SK-N-SH (cell line): ENCODE results near the gene ZNF385C. TPM values are rescaled to one million over a fixed set of nuclear protein-coding genes. Genes with fewer than 3 reads are reported as not detected.

Source experiments
- CTCF ChIA-PET: fragments of 300-600, 350-600 bp; formaldehyde crosslinking; extraction: SDS; loops from one replicate; lab custom pipeline; 2021; lab: Yijun Ruan, JAX
- POLR2A ChIA-PET: fragments of 350-600 bp; sonication (Branson Sonifier 250); formaldehyde crosslinking; extraction: SDS; loops from one replicate; lab custom pipeline; 2020; ENCODE audit warnings: antibody characterized with exemption, inconsistent platforms; lab: Yijun Ruan, JAX
- DNase-seq: peaks from one replicate; pipeline ENCODE4 v3.0.0; 2012
- H2AFZ ChIP-seq: fragments of 200-600 bp; sonication (generic); 2 replicates; pipeline ENCODE4 v1.8.1; 2016; ENCODE audit warnings: antibody characterized with exemption, mild to moderate bottlenecking, low read depth
- H3F3A ChIP-seq: fragments of 200-600 bp; sonication (generic); replicated peaks from 2 replicates; pipeline ENCODE3; 2016; ENCODE audit warnings: antibody characterized with exemption, mild to moderate bottlenecking; ENCODE audit not compliant: insufficient read depth
- H3K27ac ChIP-seq, 2 experiments: fragments of 200-500 bp in 1 of 2; fragments of 200-600 bp in 1 of 2; sonication (Bioruptor generic) in 1 of 2; sonication (generic), shearing (Covaris generic) in 1 of 2; 2 replicates each; pipeline versions ENCODE4 v1.5.1 to v1.6.1; 2014 to 2016; ENCODE audit warnings: low read depth in 2 of 2, inconsistent platforms in 1 of 2, low read length in 1 of 2, mild to moderate bottlenecking in 1 of 2, mixed read lengths in 1 of 2
- H3K27me3 ChIP-seq: fragments of 200-600 bp; sonication (generic), shearing (Covaris generic); 2 replicates; pipeline ENCODE4 v1.6.1; 2016; ENCODE audit warnings: mixed run types; ENCODE audit not compliant: insufficient read depth
- H3K36me3 ChIP-seq, 2 experiments: fragments of 200-500 bp in 1 of 2; fragments of 200-600 bp in 1 of 2; sonication (Bioruptor generic) in 1 of 2; sonication (generic) in 1 of 2; replicated peaks in 1 of 2; 2 replicates each; pipeline versions ENCODE3 to v1.5.1; 2014 to 2016; ENCODE audit warnings: low read length in 1 of 2, mild to moderate bottlenecking in 1 of 2; ENCODE audit not compliant: insufficient read depth in 2 of 2, control insufficient read depth in 1 of 2
- H3K4me1 ChIP-seq, 2 experiments: fragments of 200-500 bp in 1 of 2; fragments of 200-600 bp in 1 of 2; sonication (Bioruptor generic) in 1 of 2; sonication (generic), shearing (Covaris generic) in 1 of 2; 2 replicates each; pipeline versions ENCODE4 v1.5.1 to v1.6.1; 2014 to 2016; ENCODE audit warnings: low read depth in 1 of 2, low read length in 1 of 2, mixed run types in 1 of 2; ENCODE audit not compliant: insufficient read depth in 2 of 2, control insufficient read depth in 1 of 2
- H3K4me2 ChIP-seq: fragments of 200-600 bp; sonication (generic), shearing (Covaris generic); 2 replicates; pipeline ENCODE4 v1.6.1; 2017; ENCODE audit warnings: mixed run types
- H3K4me3 ChIP-seq, 2 experiments: fragments of 200-500 bp in 1 of 2; fragments of 200-600 bp in 1 of 2; sonication (Bioruptor generic) in 1 of 2; sonication (generic), shearing (Covaris generic) in 1 of 2; 2 replicates each; pipeline versions ENCODE4 v1.5.1 to v1.8.1; 2014 to 2016; ENCODE audit warnings: low read depth in 2 of 2, inconsistent platforms in 1 of 2, low read length in 1 of 2, mild to moderate bottlenecking in 1 of 2, mixed read lengths in 1 of 2, moderate library complexity in 1 of 2
- H3K79me2 ChIP-seq: fragments of 200-600 bp; sonication (generic); 2 replicates; pipeline ENCODE4 v1.8.1; 2017; ENCODE audit warnings: mild to moderate bottlenecking; ENCODE audit not compliant: insufficient read depth
- H3K9ac ChIP-seq: fragments of 200-600 bp; sonication (generic); 2 replicates; pipeline ENCODE4 v1.6.1; 2017; ENCODE audit warnings: mixed run types
- H3K9me2 ChIP-seq: fragments of 200-600 bp; sonication (generic); 2 replicates; pipeline ENCODE4 v1.6.1; 2017; ENCODE audit warnings: mixed run types
- H3K9me3 ChIP-seq: fragments of 200-600 bp; sonication (generic); 2 replicates; pipeline ENCODE4 v1.6.1; 2017; ENCODE audit warnings: mixed run types, mild to moderate bottlenecking, moderate library complexity
- H4K20me1 ChIP-seq: fragments of 200-600 bp; sonication (generic); 2 replicates; pipeline ENCODE4 v1.6.1; 2017; ENCODE audit warnings: mild to moderate bottlenecking, mixed run types; ENCODE audit not compliant: insufficient read depth
- ELF1 ChIP-seq: IDR thresholded peaks from 2 replicates; pipeline ENCODE4 v1.4.0; 2012
- FOSL2 ChIP-seq: IDR thresholded peaks from 2 replicates; pipeline ENCODE4 v1.4.0; 2012; ENCODE audit warnings: low read depth, mild to moderate bottlenecking, moderate library complexity, borderline replicate concordance
- FOXJ3 ChIP-seq: sonication (generic); formaldehyde crosslinking; IDR thresholded peaks from 2 replicates; pipeline ENCODE4 v1.5.1; 2020; ENCODE audit warnings: mild to moderate bottlenecking, missing genetic modification reagents
- JUND ChIP-seq: IDR thresholded peaks from 2 replicates; pipeline ENCODE4 v1.4.0; 2012
- MXI1 ChIP-seq: IDR thresholded peaks from 2 replicates; pipeline ENCODE4 v1.6.1; 2012; ENCODE audit warnings: mild to moderate bottlenecking, low read depth, low read length, improper control_type of control experiment
- NFIC ChIP-seq: IDR thresholded peaks from 2 replicates; pipeline ENCODE4 v1.4.0; 2012; ENCODE audit warnings: borderline replicate concordance
- POLR2AphosphoS5 ChIP-seq: IDR thresholded peaks from 2 replicates; pipeline ENCODE4 v1.6.1; 2012; ENCODE audit warnings: low read depth, low read length
- RAD21 ChIP-seq: IDR thresholded peaks from 2 replicates; pipeline ENCODE4 v1.6.1; 2012; ENCODE audit warnings: mild to moderate bottlenecking, low read length
- RCOR1 ChIP-seq: fragments of 150-350 bp; IDR thresholded peaks from 2 replicates; pipeline ENCODE4 v1.6.1; 2017; ENCODE audit warnings: antibody characterized with exemption, low read length
- RXRA ChIP-seq: IDR thresholded peaks from 2 replicates; pipeline ENCODE4 v1.4.0; 2012; ENCODE audit warnings: low read depth, mild to moderate bottlenecking, borderline replicate concordance
- SMC3 ChIP-seq: IDR thresholded peaks from 2 replicates; pipeline ENCODE4 v1.6.1; 2012; ENCODE audit warnings: low read depth, low read length, improper control_type of control experiment
- TAF1 ChIP-seq: IDR thresholded peaks from 2 replicates; pipeline ENCODE4 v1.6.1; 2012; ENCODE audit warnings: low read depth, mild to moderate bottlenecking, low read length, moderate library complexity, borderline replicate concordance
- TCF12 ChIP-seq: IDR thresholded peaks from 2 replicates; pipeline ENCODE4 v1.4.0; 2012
- YY1 ChIP-seq: IDR thresholded peaks from 2 replicates; pipeline ENCODE4 v1.4.0; 2012; ENCODE audit warnings: low read depth, mild to moderate bottlenecking
- WGBS: methylation state at CpG from one replicate; pipeline ENCODE4 v1.1.6; 2017; ENCODE audit warnings: low lambda C conversion rate; 5-methylcytosine and 5-hydroxymethylcytosine counted together
- polyA plus RNA-seq, 3 experiments: library from polyadenylated mRNA; depleted of rRNA; stranded (reverse); fragments of >200 nt; gene quantifications; 2 replicates each; pipeline ENCODE4 v1.2.3, GENCODE V29; 2012
- TF ChIP-seq, protein P1 (sequence below): IDR thresholded peaks from 2 replicates; pipeline ENCODE4 v1.4.0; 2012; ENCODE audit warnings: low read depth
- TF ChIP-seq, protein P2 (sequence below): fragments of 150-350 bp; IDR thresholded peaks from 2 replicates; pipeline ENCODE4 v1.6.1; 2016; ENCODE audit warnings: mild to moderate bottlenecking, low read depth, low read length
- TF ChIP-seq, protein P3 (sequence below): IDR thresholded peaks from 2 replicates; pipeline ENCODE4 v1.4.0; 2012; ENCODE audit warnings: low read depth, borderline replicate concordance
- TF ChIP-seq, protein P4 (sequence below): IDR thresholded peaks from 2 replicates; pipeline ENCODE4; 2012
- TF ChIP-seq, protein P5 (sequence below): IDR thresholded peaks from 2 replicates; pipeline ENCODE4 v1.6.1; 2012; ENCODE audit warnings: mild to moderate bottlenecking, low read depth, low read length, moderate library complexity
- TF ChIP-seq, protein P6 (sequence below): fragments of 200-600 bp; sonication (generic); IDR thresholded peaks from 2 replicates; pipeline ENCODE4 v1.6.1; 2017; ENCODE audit warnings: antibody characterized with exemption, mild to moderate bottlenecking, moderate library complexity

ZNF385C gene
- polyA plus RNA-seq, 1 of the 3 experiments (the other 2 are of a cell fraction): 0.05 TPM

DNA sequence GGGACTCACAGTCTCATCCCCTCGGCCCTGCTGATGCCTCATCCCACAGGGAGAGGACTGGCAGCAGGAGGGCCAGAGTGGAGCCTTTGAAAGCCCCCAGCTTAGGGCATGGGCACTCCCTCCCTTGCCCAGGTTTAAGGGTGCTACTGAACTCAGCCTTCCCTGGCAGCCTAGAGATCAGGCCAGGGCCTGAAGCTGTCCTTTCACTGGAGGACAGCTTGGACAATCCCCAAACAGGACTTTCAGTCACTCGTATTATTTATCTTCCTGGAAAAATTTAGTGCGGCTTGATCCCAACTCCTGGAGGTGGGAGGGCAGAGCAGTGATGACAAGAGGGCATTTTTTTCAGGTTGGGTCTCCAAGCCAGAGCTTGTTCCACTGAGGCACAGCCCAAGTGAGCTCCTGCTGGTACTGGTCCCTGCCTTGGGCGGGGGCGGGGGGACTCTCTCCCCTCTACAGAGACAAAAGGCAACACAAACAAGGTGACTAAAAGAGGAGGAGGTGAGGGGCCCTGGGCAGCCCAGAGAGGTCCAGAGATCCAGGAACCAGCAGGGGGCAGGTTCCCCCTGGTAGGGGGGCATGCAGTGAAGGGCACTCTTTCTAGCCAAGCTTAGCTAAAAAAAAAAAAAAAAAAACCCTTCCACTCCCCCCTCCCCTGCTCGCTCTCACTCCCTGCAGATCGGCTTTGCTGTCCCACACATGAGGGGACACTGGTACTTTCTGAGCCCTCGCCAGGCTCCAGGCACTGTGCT, 1.7 kb downstream of the ZNF385C start:
- POLR2A ChIA-PET: no interaction called here
- H2AFZ ChIP-seq: no peak overlapping the region

More for the DNA sequence above, 1.7 kb downstream of the ZNF385C start:
- H3K9me3 ChIP-seq: no peaks in the 10 kb centered on the region
- no peaks in the 10 kb centered on the region; the same call in 1 of the 2 replicates for H3K27me3 ChIP-seq
- H3K36me3 ChIP-seq: no peaks in the 10 kb centered on the region
- H3K9me2 ChIP-seq: no peaks in the 10 kb centered on the region
- H3K4me2 ChIP-seq: no peak overlapping the region
- no peaks in the 10 kb centered on the region for H4K20me1 ChIP-seq
- H3K9ac ChIP-seq: no peak overlapping the region
- H3K4me1 ChIP-seq: peaks cover 0 to 4% of the 10 kb centered on the region in 2 experiments; a peak in 1 of 4 replicates
- WGBS: 80% methylated on average over 8 of the region's 8 CpGs
- no peak for DNase-seq
- TF ChIP-seq MXI1: no peak
- no peak for TF ChIP-seq NFIC
- TF ChIP-seq, protein P1, sequence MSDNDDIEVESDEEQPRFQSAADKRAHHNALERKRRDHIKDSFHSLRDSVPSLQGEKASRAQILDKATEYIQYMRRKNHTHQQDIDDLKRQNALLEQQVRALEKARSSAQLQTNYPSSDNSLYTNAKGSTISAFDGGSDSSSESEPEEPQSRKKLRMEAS: no peak
- no peak for TF ChIP-seq SMC3
- TF ChIP-seq TAF1: no peak
- TF ChIP-seq FOSL2: no peak
- TF ChIP-seq RXRA: no peak
- TF ChIP-seq, protein P2, sequence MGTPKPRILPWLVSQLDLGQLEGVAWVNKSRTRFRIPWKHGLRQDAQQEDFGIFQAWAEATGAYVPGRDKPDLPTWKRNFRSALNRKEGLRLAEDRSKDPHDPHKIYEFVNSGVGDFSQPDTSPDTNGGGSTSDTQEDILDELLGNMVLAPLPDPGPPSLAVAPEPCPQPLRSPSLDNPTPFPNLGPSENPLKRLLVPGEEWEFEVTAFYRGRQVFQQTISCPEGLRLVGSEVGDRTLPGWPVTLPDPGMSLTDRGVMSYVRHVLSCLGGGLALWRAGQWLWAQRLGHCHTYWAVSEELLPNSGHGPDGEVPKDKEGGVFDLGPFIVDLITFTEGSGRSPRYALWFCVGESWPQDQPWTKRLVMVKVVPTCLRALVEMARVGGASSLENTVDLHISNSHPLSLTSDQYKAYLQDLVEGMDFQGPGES: no peak
- TF ChIP-seq, protein P3, sequence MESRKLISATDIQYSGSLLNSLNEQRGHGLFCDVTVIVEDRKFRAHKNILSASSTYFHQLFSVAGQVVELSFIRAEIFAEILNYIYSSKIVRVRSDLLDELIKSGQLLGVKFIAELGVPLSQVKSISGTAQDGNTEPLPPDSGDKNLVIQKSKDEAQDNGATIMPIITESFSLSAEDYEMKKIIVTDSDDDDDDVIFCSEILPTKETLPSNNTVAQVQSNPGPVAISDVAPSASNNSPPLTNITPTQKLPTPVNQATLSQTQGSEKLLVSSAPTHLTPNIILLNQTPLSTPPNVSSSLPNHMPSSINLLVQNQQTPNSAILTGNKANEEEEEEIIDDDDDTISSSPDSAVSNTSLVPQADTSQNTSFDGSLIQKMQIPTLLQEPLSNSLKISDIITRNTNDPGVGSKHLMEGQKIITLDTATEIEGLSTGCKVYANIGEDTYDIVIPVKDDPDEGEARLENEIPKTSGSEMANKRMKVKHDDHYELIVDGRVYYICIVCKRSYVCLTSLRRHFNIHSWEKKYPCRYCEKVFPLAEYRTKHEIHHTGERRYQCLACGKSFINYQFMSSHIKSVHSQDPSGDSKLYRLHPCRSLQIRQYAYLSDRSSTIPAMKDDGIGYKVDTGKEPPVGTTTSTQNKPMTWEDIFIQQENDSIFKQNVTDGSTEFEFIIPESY: no peak
- no peak for TF ChIP-seq RCOR1
- TF ChIP-seq ELF1: no peak
- TF ChIP-seq, protein P4, sequence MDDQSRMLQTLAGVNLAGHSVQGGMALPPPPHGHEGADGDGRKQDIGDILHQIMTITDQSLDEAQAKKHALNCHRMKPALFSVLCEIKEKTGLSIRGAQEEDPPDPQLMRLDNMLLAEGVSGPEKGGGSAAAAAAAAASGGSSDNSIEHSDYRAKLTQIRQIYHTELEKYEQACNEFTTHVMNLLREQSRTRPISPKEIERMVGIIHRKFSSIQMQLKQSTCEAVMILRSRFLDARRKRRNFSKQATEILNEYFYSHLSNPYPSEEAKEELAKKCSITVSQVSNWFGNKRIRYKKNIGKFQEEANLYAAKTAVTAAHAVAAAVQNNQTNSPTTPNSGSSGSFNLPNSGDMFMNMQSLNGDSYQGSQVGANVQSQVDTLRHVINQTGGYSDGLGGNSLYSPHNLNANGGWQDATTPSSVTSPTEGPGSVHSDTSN: no peak
- TF ChIP-seq FOXJ3 (CRISPR knock-in tag): no peak
- TF ChIP-seq RAD21: no peak
- no peak for TF ChIP-seq YY1
- TF ChIP-seq, protein P5, sequence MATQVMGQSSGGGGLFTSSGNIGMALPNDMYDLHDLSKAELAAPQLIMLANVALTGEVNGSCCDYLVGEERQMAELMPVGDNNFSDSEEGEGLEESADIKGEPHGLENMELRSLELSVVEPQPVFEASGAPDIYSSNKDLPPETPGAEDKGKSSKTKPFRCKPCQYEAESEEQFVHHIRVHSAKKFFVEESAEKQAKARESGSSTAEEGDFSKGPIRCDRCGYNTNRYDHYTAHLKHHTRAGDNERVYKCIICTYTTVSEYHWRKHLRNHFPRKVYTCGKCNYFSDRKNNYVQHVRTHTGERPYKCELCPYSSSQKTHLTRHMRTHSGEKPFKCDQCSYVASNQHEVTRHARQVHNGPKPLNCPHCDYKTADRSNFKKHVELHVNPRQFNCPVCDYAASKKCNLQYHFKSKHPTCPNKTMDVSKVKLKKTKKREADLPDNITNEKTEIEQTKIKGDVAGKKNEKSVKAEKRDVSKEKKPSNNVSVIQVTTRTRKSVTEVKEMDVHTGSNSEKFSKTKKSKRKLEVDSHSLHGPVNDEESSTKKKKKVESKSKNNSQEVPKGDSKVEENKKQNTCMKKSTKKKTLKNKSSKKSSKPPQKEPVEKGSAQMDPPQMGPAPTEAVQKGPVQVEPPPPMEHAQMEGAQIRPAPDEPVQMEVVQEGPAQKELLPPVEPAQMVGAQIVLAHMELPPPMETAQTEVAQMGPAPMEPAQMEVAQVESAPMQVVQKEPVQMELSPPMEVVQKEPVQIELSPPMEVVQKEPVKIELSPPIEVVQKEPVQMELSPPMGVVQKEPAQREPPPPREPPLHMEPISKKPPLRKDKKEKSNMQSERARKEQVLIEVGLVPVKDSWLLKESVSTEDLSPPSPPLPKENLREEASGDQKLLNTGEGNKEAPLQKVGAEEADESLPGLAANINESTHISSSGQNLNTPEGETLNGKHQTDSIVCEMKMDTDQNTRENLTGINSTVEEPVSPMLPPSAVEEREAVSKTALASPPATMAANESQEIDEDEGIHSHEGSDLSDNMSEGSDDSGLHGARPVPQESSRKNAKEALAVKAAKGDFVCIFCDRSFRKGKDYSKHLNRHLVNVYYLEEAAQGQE: no peak
- TF ChIP-seq, protein P6, sequence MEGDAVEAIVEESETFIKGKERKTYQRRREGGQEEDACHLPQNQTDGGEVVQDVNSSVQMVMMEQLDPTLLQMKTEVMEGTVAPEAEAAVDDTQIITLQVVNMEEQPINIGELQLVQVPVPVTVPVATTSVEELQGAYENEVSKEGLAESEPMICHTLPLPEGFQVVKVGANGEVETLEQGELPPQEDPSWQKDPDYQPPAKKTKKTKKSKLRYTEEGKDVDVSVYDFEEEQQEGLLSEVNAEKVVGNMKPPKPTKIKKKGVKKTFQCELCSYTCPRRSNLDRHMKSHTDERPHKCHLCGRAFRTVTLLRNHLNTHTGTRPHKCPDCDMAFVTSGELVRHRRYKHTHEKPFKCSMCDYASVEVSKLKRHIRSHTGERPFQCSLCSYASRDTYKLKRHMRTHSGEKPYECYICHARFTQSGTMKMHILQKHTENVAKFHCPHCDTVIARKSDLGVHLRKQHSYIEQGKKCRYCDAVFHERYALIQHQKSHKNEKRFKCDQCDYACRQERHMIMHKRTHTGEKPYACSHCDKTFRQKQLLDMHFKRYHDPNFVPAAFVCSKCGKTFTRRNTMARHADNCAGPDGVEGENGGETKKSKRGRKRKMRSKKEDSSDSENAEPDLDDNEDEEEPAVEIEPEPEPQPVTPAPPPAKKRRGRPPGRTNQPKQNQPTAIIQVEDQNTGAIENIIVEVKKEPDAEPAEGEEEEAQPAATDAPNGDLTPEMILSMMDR: no peak
- TF ChIP-seq JUND: no peak
- TF ChIP-seq TCF12: no peak
- no peak for TF ChIP-seq POLR2AphosphoS5
- CTCF ChIA-PET: interaction anchor here (0.6 to 29.9 kb wide), 6 partner anchors 17 to 137 kb away, joined by 3 to 496 read pairs (median 4); partner anchors contain the start of genes DHX58, DNAJC7 and NKIRAS2
- no peaks in the 10 kb centered on the region for H3K79me2 ChIP-seq
- H3K4me3 ChIP-seq: no peak overlapping the region
- H3F3A ChIP-seq: no peaks in the 10 kb centered on the region
- H3K27ac ChIP-seq: no peak overlapping the region
